K562 (cell line): ENCODE measurements around the gene CEP68. TPM values are rescaled to one million over a fixed set of nuclear protein-coding genes. Genes with fewer than 3 reads are reported as not detected.
A peak's percentile ranks its signal among the peaks of the same experiment; 100 is the strongest.

ENCODE experiments used
- ATAC-seq: fragments of 200-7000 bp; cut with Tn5 transposase; 3 replicates; pipeline ENCODE4 v1.9.1; 2020; ENCODE audit warnings: moderate library complexity
- BruUV-seq: library from RNA; stranded (reverse); fragments of 400-500 nt; replicated peaks from 2 replicates; lab custom pipeline; 2021; lab: Mats Ljungman, UMichigan
- CTCF ChIA-PET: fragments of 300-600 bp; formaldehyde crosslinking; extraction: SDS; loops from one replicate; lab custom pipeline; 2021; ENCODE audit warnings: low intra/inter-chr PET ratio; lab: Yijun Ruan, JAX
- POLR2A ChIA-PET: fragments of 300-600, 350-650 bp; sonication (Branson Sonifier 250); formaldehyde crosslinking; extraction: SDS; loops from one replicate; lab custom pipeline; 2021; ENCODE audit warnings: antibody characterized with exemption, inconsistent platforms; lab: Yijun Ruan, JAX
- DNase-seq, 4 experiments: peaks; one replicate each; pipeline versions ENCODE4 v3.0.0 to v3.0.0-alpha.2; 2011 to 2018; ENCODE audit warnings: low spot score in 3 of 4, mixed read lengths in 3 of 4; ENCODE audit errors: extremely low read depth in 1 of 4
- FAIRE-seq: peaks from 2 replicates; lab custom pipeline; 2011; peaks lifted over from hg19 to GRCh38; lab: Jason Lieb, UNC
- H2AFZ ChIP-seq: 2 replicates; pipeline ENCODE4 v1.6.0; 2011; ENCODE audit warnings: low read depth, low read length, control low read depth, inconsistent platforms
- H3K27ac ChIP-seq: fragments of 200-600 bp; 3 replicates; pipeline ENCODE4 v1.8.0; 2011; ENCODE audit warnings: low read depth, mild to moderate bottlenecking, control low read depth, inconsistent platforms, low read length, moderate library complexity, mixed read lengths; ENCODE audit errors: extremely low read depth
- H3K27me3 ChIP-seq, 2 experiments: fragments of 300-600 bp in 1 of 2; 2 replicates in 1 of 2; 3 replicates in 1 of 2; pipeline versions ENCODE4 v1.6.0 to v1.8.0; 2011; ENCODE audit warnings: inconsistent platforms in 2 of 2, low read length in 2 of 2, mild to moderate bottlenecking in 1 of 2, mixed read lengths in 1 of 2, moderate library complexity in 1 of 2; ENCODE audit not compliant: control insufficient read depth in 2 of 2, insufficient read depth in 2 of 2
- H3K36me3 ChIP-seq: fragments of 300-600 bp; 3 replicates; pipeline ENCODE4 v1.8.0; 2011; ENCODE audit warnings: mild to moderate bottlenecking, low read length, inconsistent platforms; ENCODE audit not compliant: control insufficient read depth, insufficient read depth
- H3K4me1 ChIP-seq, 2 experiments: fragments of 200-600 bp in 1 of 2; replicated peaks in 1 of 2; 2 replicates in 1 of 2; 3 replicates in 1 of 2; pipeline versions ENCODE4 v1.5.1 to v1.8.0; 2011; ENCODE audit warnings: inconsistent platforms in 2 of 2, low read length in 2 of 2, mild to moderate bottlenecking in 1 of 2, mixed read lengths in 1 of 2, moderate library complexity in 1 of 2; ENCODE audit not compliant: control insufficient read depth in 2 of 2, insufficient read depth in 2 of 2
- H3K4me2 ChIP-seq: 2 replicates; pipeline ENCODE4 v1.6.1; 2011; ENCODE audit warnings: low read length, control low read depth, inconsistent platforms, mixed read lengths; ENCODE audit not compliant: insufficient read depth
- H3K4me3 ChIP-seq: fragments of 200-600 bp; sonication (generic), shearing (Covaris generic); 2 replicates; pipeline ENCODE4 v1.5.1; 2016; ENCODE audit warnings: control low read depth, inconsistent platforms
- H3K79me2 ChIP-seq: fragments of 200-600 bp; 3 replicates; pipeline ENCODE4 v1.8.0; 2011; ENCODE audit warnings: low read length, inconsistent platforms; ENCODE audit not compliant: control insufficient read depth, insufficient read depth
- H3K9ac ChIP-seq, 2 experiments: 2 replicates each; pipeline versions ENCODE4 v1.6.0 to v1.6.1; 2011; ENCODE audit warnings: low read depth in 2 of 2, low read length in 2 of 2, control low read depth in 1 of 2, inconsistent platforms in 1 of 2, mild to moderate bottlenecking in 1 of 2, mixed read lengths in 1 of 2; ENCODE audit not compliant: insufficient read depth in 1 of 2
- H3K9me1 ChIP-seq: one replicate; pipeline ENCODE4 v1.6.0; 2011; ENCODE audit warnings: inconsistent platforms, mild to moderate bottlenecking, low read length, moderate library complexity; ENCODE audit not compliant: control insufficient read depth, insufficient read depth
- H3K9me3 ChIP-seq: replicated peaks from 2 replicates; pipeline ENCODE4 v1.5.1; 2011; ENCODE audit warnings: low read depth, low read length, inconsistent platforms; ENCODE audit not compliant: control insufficient read depth, insufficient read depth
- H4K20me1 ChIP-seq: replicated peaks from 2 replicates; pipeline ENCODE4 v1.6.1; 2011; ENCODE audit warnings: low read length, inconsistent platforms, mixed read lengths; ENCODE audit not compliant: control insufficient read depth, insufficient read depth
- CBFA2T2 ChIP-seq: fragments of 450-650 bp; conservative IDR thresholded peaks from 2 replicates; pipeline ENCODE4 v1.6.1; 2017; ENCODE audit warnings: mild to moderate bottlenecking
- EWSR1 ChIP-seq: fragments of 450-650 bp; IDR thresholded peaks from 2 replicates; pipeline ENCODE4 v1.6.1; 2018; ENCODE audit warnings: borderline replicate concordance, mild to moderate bottlenecking, low read depth, moderate library complexity; ENCODE audit not compliant: partially characterized antibody
- GTF2A2 ChIP-seq: IDR thresholded peaks from 2 replicates; pipeline ENCODE4 v1.6.1; 2016; ENCODE audit warnings: mild to moderate bottlenecking, missing genetic modification characterization, missing compliant biosample characterization
- HINFP ChIP-seq: fragments of 450-650 bp; conservative IDR thresholded peaks from 2 replicates; pipeline ENCODE4 v1.6.1; 2016; ENCODE audit warnings: missing genetic modification characterization, low read depth, mild to moderate bottlenecking, control low read depth, missing compliant biosample characterization
- SMAD1 ChIP-seq: fragments of 150-350 bp; IDR thresholded peaks from 2 replicates; pipeline ENCODE4 v1.6.1; 2014; ENCODE audit warnings: low read length, low read depth; ENCODE audit not compliant: partially characterized antibody
- XRCC4 ChIP-seq: IDR thresholded peaks from one replicate; pipeline ENCODE4 v1.6.1; 2011; ENCODE audit not compliant: insufficient read depth, insufficient read length; ENCODE audit errors: extremely low read depth
- YBX1 ChIP-seq: fragments of 450-650 bp; IDR thresholded peaks from 2 replicates; pipeline ENCODE4 v1.7.1; 2016; ENCODE audit warnings: mild to moderate bottlenecking
- ZBTB40 ChIP-seq, 2 experiments: fragments of 450-650 bp in 1 of 2; sonication (generic) in 1 of 2; formaldehyde crosslinking in 1 of 2; IDR thresholded peaks; 2 replicates each; pipeline versions ENCODE4 v1.7.1 to v1.9.0; 2016 to 2022; ENCODE audit warnings: inconsistent platforms in 1 of 2, mild to moderate bottlenecking in 1 of 2, missing genetic modification reagents in 1 of 2
- ZNF239 ChIP-seq: fragments of 250-450 bp; sonication (Bioruptor Pico); IDR thresholded peaks from 2 replicates; pipeline ENCODE4 v1.4.0; 2020; ENCODE audit warnings: mild to moderate bottlenecking
- ZNF280A ChIP-seq: fragments of 450-650 bp; IDR thresholded peaks from 2 replicates; pipeline ENCODE4 v1.6.1; 2018; ENCODE audit warnings: mild to moderate bottlenecking, low read depth; ENCODE audit not compliant: partially characterized antibody
- WGBS: fragments of 100-300 bp; shearing (Covaris generic); methylation state at CpG from one replicate; pipeline ENCODE4 v1.1.6; 2016; ENCODE audit warnings: low coverage, mixed read lengths; ENCODE audit not compliant: insufficient coverage; ENCODE audit errors: missing lambda C conversion rate; 5-methylcytosine and 5-hydroxymethylcytosine counted together
- in situ Hi-C: fragments of 300-500 bp; cut with MboI; formaldehyde crosslinking; loops from 4 replicates; pipeline ENCODE4 v1.15.0; 2018; ENCODE audit warnings: inconsistent platforms, mixed read lengths
- intact Hi-C: fragments of 100-400 bp; cut with micrococcal nuclease; formaldehyde crosslinking; loops from 2 replicates; pipeline ENCODE4 v1.14.2; 2022
- polyA plus RNA-seq, 8 experiments: library from polyadenylated mRNA; depleted of rRNA in 4 of 8; stranded (reverse) in 5 of 8; unstranded in 3 of 8; fragments of >200 nt; fragmentation: Nextera tagmentation in 2 of 8; fragmentation: Illumina TruSeq in 1 of 8; extraction: Ambion mirVana in 2 of 8; extraction: Trizol in 1 of 8; gene quantifications; 2 replicates each; pipeline versions ENCODE4 v1.2.1 to v1.2.3, GENCODE V29; 2011 to 2014; ENCODE audit warnings: inconsistent platforms in 1 of 8, missing spikeins in 1 of 8
- total RNA-seq, 7 experiments: library from RNA; depleted of rRNA in 6 of 7; stranded (reverse); fragments of >200 nt in 6 of 7; fragmentation: Illumina TruSeq in 2 of 7; extraction: Trizol in 2 of 7; gene quantifications; 2 replicates each; pipeline versions ENCODE4 v1.2.1 to v1.2.3, GENCODE V29; 2011 to 2021; ENCODE audit warnings: low replicate concordance in 1 of 7

The CEP68 gene
- total and polyA plus RNA-seq, 9 of the 15 experiments (the other 6 are each of a cell fraction or from before 2014, with no cell fraction given), result 1.4 to 8.5 (median 5.2) TPM

- ChIA-PET CTCF (no interaction called here), POLR2A (interaction anchor here (0.6 kb wide), 1 partner anchor 456 kb away, joined by 3 read pairs; no protein-coding TSS in a partner anchor)
- peak in 2 of 4 experiments; percentile 25 to 32 for DNase-seq
- Histone ChIP-seq H4K20me1 (0 out of 2 replicates have a peak, but pooled peaks cover 3% of the 10 kb centered on the region), H3K79me2 (peaks cover 95% of the 10 kb centered on the region), H3K36me3 (peaks cover 28% of the 10 kb centered on the region; the same call in 2 of the 3 replicates), H3K27me3 (no peaks in the 10 kb centered on the region), H3K9me1 (no peaks in the 10 kb centered on the region), H3K9ac (no peak overlapping the region), H3K9me3 (no peaks in the 10 kb centered on the region; the same call in 1 of the 2 replicates), H3K4me2 (no peak overlapping the region), H3K4me3 (no peak overlapping the region), H3K27ac (no peak overlapping the region; the same call in 2 of the 3 replicates), H2AFZ (no peak overlapping the region), H3K4me1 (no peaks in the 10 kb centered on the region)
- FAIRE-seq, result peak; percentile 35
- intact Hi-C loops, result no loop called here
- no TSS peak for BruUV-seq
- in situ Hi-C loops, result no loop called here
- no peak for ATAC-seq
- 72% methylated on average over 6 of the region's 6 CpGs for WGBS
- TF ChIP-seq ZBTB40 (IDR thresholded peaks at IDR 0.05), result no peak
- no peak for TF ChIP-seq ZBTB40 (CRISPR knock-in tag; IDR thresholded peaks at IDR 0.05)
- TF ChIP-seq SMAD1, result no peak
- TF ChIP-seq GTF2A2 (tag), result no peak
- TF ChIP-seq ZNF239 (CRISPR knock-in tag), result no peak
- no peak for TF ChIP-seq YBX1
- no peak for TF ChIP-seq EWSR1
- no peak for TF ChIP-seq ZNF280A
- no peak for TF ChIP-seq HINFP
- no peak for TF ChIP-seq CBFA2T2
- no peak for TF ChIP-seq XRCC4
Observed at GRCh38 chr2:65108780-65109179, 52.6 kb downstream of the CEP68 start.
